Loucy (cell line): ENCODE measurements around the gene WDR35.

Source experiments
- H2AFZ ChIP-seq: fragments of 200-600 bp; sonication (generic); 2 replicates; pipeline ENCODE4 v1.6.0; 2016; ENCODE audit warnings: antibody characterized with exemption, mild to moderate bottlenecking, low read length, moderate library complexity
- H3F3A ChIP-seq: fragments of 200-600 bp; 2 replicates; pipeline ENCODE4 v1.6.0; 2016; ENCODE audit warnings: antibody characterized with exemption, low read depth, mild to moderate bottlenecking
- H3K27me3 ChIP-seq: fragments of 200-600 bp; sonication (generic); 2 replicates; pipeline ENCODE4 v1.6.1; 2014; ENCODE audit warnings: low read length, mild to moderate bottlenecking; ENCODE audit not compliant: insufficient read depth, poor library complexity, severe bottlenecking
- H3K36me3 ChIP-seq: fragments of 200-600 bp; sonication (generic); 2 replicates; pipeline ENCODE4 v1.6.1; 2016; ENCODE audit warnings: low read length; ENCODE audit not compliant: insufficient read depth
- H3K4me1 ChIP-seq: fragments of 200-600 bp; sonication (generic); 2 replicates; pipeline ENCODE4 v1.5.1; 2014; ENCODE audit warnings: low read length, mild to moderate bottlenecking; ENCODE audit not compliant: insufficient read depth, poor library complexity, severe bottlenecking
- H3K4me2 ChIP-seq: fragments of 200-600 bp; sonication (generic); 2 replicates; pipeline ENCODE4 v1.6.0; 2014; ENCODE audit warnings: antibody characterized with exemption, low read length, low read depth, mild to moderate bottlenecking; ENCODE audit not compliant: poor library complexity, severe bottlenecking
- H3K4me3 ChIP-seq: fragments of 200-600 bp; sonication (generic); 2 replicates; pipeline ENCODE4 v1.5.1; 2014; ENCODE audit warnings: low read length, mild to moderate bottlenecking, mixed read lengths; ENCODE audit not compliant: poor library complexity, severe bottlenecking
- H3K79me2 ChIP-seq: fragments of 200-600 bp; sonication (generic); 2 replicates; pipeline ENCODE4 v1.6.1; 2014; ENCODE audit warnings: low read length; ENCODE audit not compliant: insufficient read depth
- H3K9ac ChIP-seq: fragments of 200-600 bp; sonication (generic); 2 replicates; pipeline ENCODE4 v1.6.0; 2014; ENCODE audit warnings: mild to moderate bottlenecking, low read depth, low read length, moderate library complexity; ENCODE audit not compliant: poor library complexity, severe bottlenecking
- H3K9me2 ChIP-seq: fragments of 200-600 bp; sonication (generic); replicated peaks from 2 replicates; pipeline ENCODE4 v1.6.1; 2016; ENCODE audit warnings: low read depth, low read length, mixed read lengths
- H3K9me3 ChIP-seq: fragments of 200-600 bp; sonication (generic); 2 replicates; pipeline ENCODE4 v1.6.1; 2014; ENCODE audit warnings: mild to moderate bottlenecking, antibody characterized with exemption, low read length, low read depth; ENCODE audit not compliant: insufficient read depth
- H4K20me1 ChIP-seq: fragments of 200-600 bp; sonication (generic); 2 replicates; pipeline ENCODE4 v1.6.0; 2014; ENCODE audit warnings: antibody characterized with exemption, low read length, mild to moderate bottlenecking; ENCODE audit not compliant: insufficient read depth, poor library complexity, severe bottlenecking
- EZH2phosphoT487 ChIP-seq: fragments of 200-600 bp; IDR thresholded peaks from 2 replicates; pipeline ENCODE4 v1.6.1; 2018; ENCODE audit warnings: antibody characterized with exemption, mild to moderate bottlenecking, moderate library complexity, borderline replicate concordance
- TF ChIP-seq, protein P1 (sequence below): fragments of 200-600 bp; sonication (generic); conservative IDR thresholded peaks from 2 replicates; pipeline ENCODE4 v1.5.1; 2014; ENCODE audit warnings: mild to moderate bottlenecking, antibody characterized with exemption, low read length

Gene WDR35

DNA sequence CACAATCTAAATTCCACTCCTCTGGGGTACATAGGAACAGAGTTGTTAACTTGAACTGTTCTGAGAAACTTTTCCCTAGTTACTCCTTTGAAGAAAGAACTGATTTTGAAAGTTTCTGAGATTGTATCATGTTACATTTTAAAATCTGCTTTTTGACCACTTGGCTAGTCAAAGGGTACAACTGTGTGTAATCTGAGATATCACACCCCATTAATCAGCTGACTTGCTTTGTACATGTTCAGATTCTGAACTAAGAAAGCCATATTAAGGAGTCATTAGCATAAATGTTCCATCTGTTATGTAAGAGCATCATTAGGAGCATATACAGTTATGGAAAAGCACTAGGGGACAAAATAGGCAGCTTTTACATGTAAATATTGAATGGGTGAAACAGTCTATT, 3.8 kb upstream of the WDR35 start:
- H3K4me2 ChIP-seq: no peak overlapping the region
- no peaks in the 10 kb centered on the region for H3K36me3 ChIP-seq
- no peaks in the 10 kb centered on the region for H3K9me3 ChIP-seq
- no peaks in the 10 kb centered on the region for H3F3A ChIP-seq
- TF ChIP-seq, protein P1, sequence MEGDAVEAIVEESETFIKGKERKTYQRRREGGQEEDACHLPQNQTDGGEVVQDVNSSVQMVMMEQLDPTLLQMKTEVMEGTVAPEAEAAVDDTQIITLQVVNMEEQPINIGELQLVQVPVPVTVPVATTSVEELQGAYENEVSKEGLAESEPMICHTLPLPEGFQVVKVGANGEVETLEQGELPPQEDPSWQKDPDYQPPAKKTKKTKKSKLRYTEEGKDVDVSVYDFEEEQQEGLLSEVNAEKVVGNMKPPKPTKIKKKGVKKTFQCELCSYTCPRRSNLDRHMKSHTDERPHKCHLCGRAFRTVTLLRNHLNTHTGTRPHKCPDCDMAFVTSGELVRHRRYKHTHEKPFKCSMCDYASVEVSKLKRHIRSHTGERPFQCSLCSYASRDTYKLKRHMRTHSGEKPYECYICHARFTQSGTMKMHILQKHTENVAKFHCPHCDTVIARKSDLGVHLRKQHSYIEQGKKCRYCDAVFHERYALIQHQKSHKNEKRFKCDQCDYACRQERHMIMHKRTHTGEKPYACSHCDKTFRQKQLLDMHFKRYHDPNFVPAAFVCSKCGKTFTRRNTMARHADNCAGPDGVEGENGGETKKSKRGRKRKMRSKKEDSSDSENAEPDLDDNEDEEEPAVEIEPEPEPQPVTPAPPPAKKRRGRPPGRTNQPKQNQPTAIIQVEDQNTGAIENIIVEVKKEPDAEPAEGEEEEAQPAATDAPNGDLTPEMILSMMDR: no peak
- TF ChIP-seq EZH2phosphoT487: no peak
- no peaks in the 10 kb centered on the region for H4K20me1 ChIP-seq
- no peak overlapping the region for H3K9ac ChIP-seq
- H3K9me2 ChIP-seq: no peaks in the 10 kb centered on the region
- H3K27me3 ChIP-seq: no peaks in the 10 kb centered on the region
- no peak overlapping the region for H3K4me3 ChIP-seq
- H2AFZ ChIP-seq: no peak overlapping the region
- H3K79me2 ChIP-seq: no peaks in the 10 kb centered on the region
- no peaks in the 10 kb centered on the region for H3K4me1 ChIP-seq

DNA sequence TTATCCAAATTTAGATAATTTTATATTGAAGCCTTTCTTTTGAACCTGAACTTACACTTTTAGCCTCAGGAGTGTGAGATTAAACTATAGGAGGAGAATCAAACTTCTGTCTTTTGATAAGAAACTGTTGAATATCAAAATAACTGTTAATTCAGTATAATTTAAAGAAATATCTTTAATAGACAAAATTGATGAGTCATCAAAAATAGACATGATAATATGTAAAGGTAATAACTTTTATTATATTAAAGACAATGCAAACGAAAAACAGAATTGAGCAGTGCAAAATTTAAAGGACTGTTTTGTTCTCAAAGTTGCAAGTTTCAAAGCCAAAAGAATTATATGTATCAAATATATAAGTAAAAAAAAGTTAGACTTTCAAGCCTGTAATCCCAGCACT, 2.0 kb upstream of the WDR35 start:
- Histone ChIP-seq H3K4me3 (no peak overlapping the region), H4K20me1 (no peaks in the 10 kb centered on the region), H3K4me2 (no peak overlapping the region), H2AFZ (no peak overlapping the region), H3K9me3 (no peaks in the 10 kb centered on the region), H3F3A (no peaks in the 10 kb centered on the region), H3K9me2 (no peaks in the 10 kb centered on the region), H3K79me2 (no peaks in the 10 kb centered on the region), H3K36me3 (no peaks in the 10 kb centered on the region), H3K27me3 (no peaks in the 10 kb centered on the region), H3K4me1 (no peaks in the 10 kb centered on the region), H3K9ac (no peak overlapping the region)
- TF ChIP-seq, protein P1: no peak
- TF ChIP-seq EZH2phosphoT487: no peak

DNA sequence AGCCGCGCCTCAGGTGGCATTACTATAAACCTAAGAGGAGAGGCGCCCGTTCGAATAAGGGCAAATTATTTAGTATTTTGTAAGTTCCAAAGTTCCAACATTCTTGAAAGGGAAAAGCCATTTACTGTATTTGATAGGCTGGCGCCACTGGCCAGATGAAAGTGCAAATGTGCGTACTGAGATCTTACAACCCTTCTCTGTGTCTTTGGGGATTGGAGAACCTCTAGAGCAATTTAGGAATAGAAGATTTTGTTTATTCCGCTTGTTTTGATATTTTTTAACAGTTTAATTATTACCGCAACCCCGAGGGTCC, 467 bp upstream of the WDR35 start:
- Histone ChIP-seq H3K4me3 (no peak overlapping the region), H3K79me2 (no peaks in the 10 kb centered on the region), H2AFZ (no peak overlapping the region), H3K9me2 (no peaks in the 10 kb centered on the region), H3K4me2 (no peak overlapping the region), H3K36me3 (no peaks in the 10 kb centered on the region), H3F3A (no peaks in the 10 kb centered on the region), H3K9me3 (no peaks in the 10 kb centered on the region), H3K4me1 (no peaks in the 10 kb centered on the region), H4K20me1 (no peaks in the 10 kb centered on the region), H3K27me3 (no peaks in the 10 kb centered on the region), H3K9ac (no peak overlapping the region)
- TF ChIP-seq, protein P1: no peak
- TF ChIP-seq EZH2phosphoT487: no peak
